IMR-90 (cell line): ENCODE results near the gene NKAIN2. TPM values are rescaled to one million over a fixed set of nuclear protein-coding genes. Genes with fewer than 3 reads are reported as not detected.

Experiments used
- ATAC-seq: fragments of 200-7000 bp; cut with Tn5 transposase; 2 replicates; pipeline ENCODE4 v1.9.1; 2020; ENCODE audit warnings: low read depth, mild to moderate bottlenecking, moderate library complexity
- BruUV-seq: library from RNA; stranded (reverse); fragments of 400-500 nt; replicated peaks from 2 replicates; lab custom pipeline; 2021; lab: Mats Ljungman, UMichigan
- CTCF ChIA-PET: fragments of 300-600 bp; formaldehyde crosslinking; extraction: SDS; loops from one replicate; lab custom pipeline; 2021; ENCODE audit warnings: antibody characterized with exemption; lab: Yijun Ruan, JAX
- POLR2A ChIA-PET: fragments of 300-600 bp; sonication (Branson Sonifier 250); formaldehyde crosslinking; loops from one replicate; lab custom pipeline; 2022; ENCODE audit warnings: antibody characterized with exemption; ENCODE audit not compliant: unreplicated experiment; lab: Charles Lee
- DNase-seq: peaks from one replicate; pipeline ENCODE4 v3.0.0; 2013
- H2AFZ ChIP-seq: replicated peaks from 2 replicates; pipeline ENCODE3; 2013; ENCODE audit warnings: low read length, mild to moderate bottlenecking; ENCODE audit not compliant: poor library complexity
- H2AK5ac ChIP-seq: 2 replicates; pipeline ENCODE4 v1.6.1; 2013; ENCODE audit warnings: low read depth, low read length, inconsistent platforms
- H2AK9ac ChIP-seq: replicated peaks from 2 replicates; pipeline ENCODE3; 2013; ENCODE audit warnings: mild to moderate bottlenecking, low read depth, low read length, moderate library complexity; ENCODE audit not compliant: poor library complexity
- H2BK120ac ChIP-seq: 2 replicates; pipeline ENCODE4 v1.6.1; 2013; ENCODE audit warnings: low read depth, low read length, inconsistent platforms
- H2BK15ac ChIP-seq: 3 replicates; pipeline ENCODE4 v1.6.1; 2013; ENCODE audit warnings: low read depth, low read length, inconsistent platforms
- H2BK20ac ChIP-seq: 2 replicates; pipeline ENCODE4 v1.6.1; 2013; ENCODE audit warnings: low read depth, mild to moderate bottlenecking, inconsistent platforms, low read length, moderate library complexity
- H2BK5ac ChIP-seq: 2 replicates; pipeline ENCODE4 v1.6.1; 2013; ENCODE audit warnings: mild to moderate bottlenecking, low read depth, low read length, inconsistent platforms; ENCODE audit not compliant: poor library complexity, severe bottlenecking
- H3K14ac ChIP-seq: replicated peaks from 2 replicates; pipeline ENCODE4 v1.6.1; 2013; ENCODE audit warnings: low read depth, low read length, inconsistent platforms
- H3K18ac ChIP-seq: 2 replicates; pipeline ENCODE4 v1.6.1; 2013; ENCODE audit warnings: low read depth, low read length, control low read depth
- H3K23ac ChIP-seq: 2 replicates; pipeline ENCODE4 v1.6.1; 2013; ENCODE audit warnings: low read depth, low read length, inconsistent platforms
- H3K27ac ChIP-seq: 2 replicates; pipeline ENCODE4 v1.5.1; 2013; ENCODE audit warnings: mild to moderate bottlenecking, control low read depth, low read length; ENCODE audit not compliant: insufficient read depth
- H3K27me3 ChIP-seq: 2 replicates; pipeline ENCODE4 v1.6.1; 2013; ENCODE audit warnings: low read length; ENCODE audit not compliant: control insufficient read depth, insufficient read depth
- H3K36me3 ChIP-seq: 2 replicates; pipeline ENCODE4 v1.6.1; 2013; ENCODE audit warnings: low read length, mixed read lengths; ENCODE audit not compliant: control insufficient read depth, insufficient read depth
- H3K4ac ChIP-seq: 2 replicates; pipeline ENCODE4 v1.6.1; 2013; ENCODE audit warnings: low read depth, low read length, inconsistent platforms
- H3K4me1 ChIP-seq: 2 replicates; pipeline ENCODE4 v1.6.1; 2013; ENCODE audit warnings: low read length, mixed read lengths; ENCODE audit not compliant: control insufficient read depth, insufficient read depth
- H3K4me2 ChIP-seq: 2 replicates; pipeline ENCODE4 v1.6.1; 2013; ENCODE audit warnings: low read depth, mild to moderate bottlenecking, control low read depth, low read length, moderate library complexity
- H3K4me3 ChIP-seq: 2 replicates; pipeline ENCODE4 v1.5.1; 2013; ENCODE audit warnings: low read depth, mild to moderate bottlenecking, control low read depth, low read length, moderate library complexity; ENCODE audit not compliant: insufficient read depth
- H3K56ac ChIP-seq: 2 replicates; pipeline ENCODE4 v1.6.1; 2013; ENCODE audit warnings: low read length, inconsistent platforms; ENCODE audit not compliant: insufficient read depth; ENCODE audit errors: extremely low read depth
- H3K79me1 ChIP-seq, 2 experiments: 2 replicates each; pipeline ENCODE4 v1.6.1; 2013; ENCODE audit warnings: low read length in 2 of 2, inconsistent platforms in 1 of 2, low read depth in 1 of 2
- H3K9ac ChIP-seq: 2 replicates; pipeline ENCODE4 v1.6.1; 2013; ENCODE audit warnings: low read depth, low read length, control low read depth
- H3K9me1 ChIP-seq: 2 replicates; pipeline ENCODE4 v1.6.1; 2013; ENCODE audit warnings: low read length, inconsistent platforms; ENCODE audit not compliant: insufficient read depth
- H3K9me3 ChIP-seq: 2 replicates; pipeline ENCODE4 v1.6.1; 2013; ENCODE audit warnings: low read length; ENCODE audit not compliant: control insufficient read depth, insufficient read depth
- H4K20me1 ChIP-seq: 2 replicates; pipeline ENCODE4 v1.6.1; 2013; ENCODE audit warnings: low read length, inconsistent platforms; ENCODE audit not compliant: insufficient read depth
- H4K5ac ChIP-seq: 2 replicates; pipeline ENCODE4 v1.6.1; 2013; ENCODE audit warnings: mild to moderate bottlenecking, low read depth, low read length, control low read depth
- H4K8ac ChIP-seq, 2 experiments: 2 replicates each; pipeline ENCODE4 v1.6.1; 2013; ENCODE audit warnings: low read depth in 2 of 2, low read length in 2 of 2, control low read depth in 1 of 2, inconsistent platforms in 1 of 2
- H4K91ac ChIP-seq: 2 replicates; pipeline ENCODE4 v1.6.1; 2013; ENCODE audit warnings: low read depth, low read length, inconsistent platforms; ENCODE audit not compliant: insufficient read depth
- FOS ChIP-seq: fragments of 150-350 bp; IDR thresholded peaks from 2 replicates; pipeline ENCODE4 v1.6.1; 2016; ENCODE audit warnings: low read depth, low read length
- MAFK ChIP-seq: IDR thresholded peaks from 2 replicates; pipeline ENCODE4 v1.6.1; 2012; ENCODE audit warnings: low read depth, low read length, improper control_type of control experiment
- NFE2L2 ChIP-seq: fragments of 150-350 bp; IDR thresholded peaks from 2 replicates; pipeline ENCODE4 v1.6.1; 2016; ENCODE audit warnings: low read depth, mild to moderate bottlenecking, low read length
- WGBS, 2 experiments: methylation state at CpG; one replicate each; pipeline versions ENCODE4 v1.1.5 to v1.1.7; 2013; ENCODE audit warnings: missing lambda C conversion rate in 2 of 2; ENCODE audit not compliant: insufficient read length in 1 of 2; ENCODE audit errors: extremely low coverage in 2 of 2; 5-methylcytosine and 5-hydroxymethylcytosine counted together
- dilution Hi-C: fragments of 300-500 bp; cut with HindIII; formaldehyde crosslinking; loops from one replicate; pipeline ENCODE4 v1.14.3; 2018; ENCODE audit warnings: low sequenced_read_pairs; ENCODE audit not compliant: unreplicated experiment
- in situ Hi-C: fragments of 300-500 bp; cut with MboI; formaldehyde crosslinking; loops from 3 replicates; pipeline ENCODE4 v1.14.3; 2019; ENCODE audit warnings: low sequenced_read_pairs, inconsistent platforms, mixed read lengths
- intact Hi-C: fragments of 100-400 bp; cut with micrococcal nuclease; formaldehyde crosslinking; loops from 2 replicates; pipeline ENCODE4 v1.10.0; 2022
- polyA plus RNA-seq, 3 experiments: library from polyadenylated mRNA; depleted of rRNA; stranded (reverse); fragments of >200 nt; gene quantifications; 2 replicates each; pipeline ENCODE4 v1.2.3, GENCODE V29; 2012; ENCODE audit warnings: low replicate concordance in 1 of 3
- total RNA-seq: library from RNA; depleted of rRNA; stranded (reverse); fragments of >200 nt; gene quantifications from 2 replicates; pipeline ENCODE4 v1.2.3, GENCODE V29; 2012

The NKAIN2 gene
- total and polyA plus RNA-seq, 2 of the 4 experiments (the other 2 are of a cell fraction): not detected

DNA sequence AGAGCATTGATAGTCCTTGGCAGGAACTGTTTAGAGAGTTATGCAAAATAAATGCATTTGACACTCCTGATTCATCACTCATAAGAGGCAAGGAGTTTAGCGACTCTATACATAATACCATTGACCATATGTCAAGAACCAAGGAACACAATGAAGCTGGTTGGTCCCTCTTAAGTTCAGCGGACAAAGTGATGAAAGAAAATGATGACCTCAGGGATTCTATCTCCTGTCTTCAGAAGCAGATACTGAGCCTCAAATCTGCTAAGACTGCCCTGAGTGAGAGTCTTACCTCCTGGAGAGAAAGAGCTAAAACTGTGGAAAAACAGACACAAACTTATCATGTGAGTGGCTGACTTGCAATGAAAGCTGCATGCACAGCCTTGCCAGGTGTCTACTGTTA lies 9.5 kb upstream of the NKAIN2 start:
- Histone ChIP-seq H2BK20ac (no peak overlapping the region), H2BK120ac (no peak overlapping the region), H3K4me3 (no peak overlapping the region), H4K91ac (no peak overlapping the region), H3K4me1 (no peaks in the 10 kb centered on the region), H3K14ac (no peak overlapping the region), H3K23ac (no peak overlapping the region), H2AK9ac (no peak overlapping the region), H3K9me3 (no peaks in the 10 kb centered on the region), H3K56ac (no peak overlapping the region), H4K8ac (no peak overlapping the region), H4K20me1 (no peaks in the 10 kb centered on the region), H4K5ac (no peak overlapping the region), H3K27ac (no peak overlapping the region), H3K27me3 (no peaks in the 10 kb centered on the region), H3K9ac (no peak overlapping the region), H3K79me1 (no peaks in the 10 kb centered on the region), H3K36me3 (no peaks in the 10 kb centered on the region), H2AFZ (no peak overlapping the region), H3K4ac (no peak overlapping the region), H3K18ac (no peak overlapping the region), H2BK5ac (no peak overlapping the region), H2AK5ac (no peak overlapping the region), H3K9me1 (no peaks in the 10 kb centered on the region), H3K4me2 (no peak overlapping the region), H2BK15ac (no peak overlapping the region)
- in situ Hi-C loops: no loop called here
- DNase-seq (no peak), ATAC-seq (no peak)
- TF ChIP-seq MAFK: peak; percentile 27; the same call in 1 of the 2 replicates
- no peak for TF ChIP-seq NFE2L2
- no peak for TF ChIP-seq FOS
- POLR2A ChIA-PET: no interaction called here
- dilution Hi-C loops: no loop called here
- WGBS, 2 experiments: 80% methylated on average over 1 of the region's 2 CpGs; no CpG with 5 or more reads in 1 of the 2 experiments
- no TSS peak for BruUV-seq
- intact Hi-C loops: no loop called here
- CTCF ChIA-PET: no interaction called here
